Testis (tissue), 3 donors: ENCODE data around the gene CALM3. TPM values are rescaled to one million over a fixed set of nuclear protein-coding genes. Genes with fewer than 3 reads are reported as not detected.
"Not testable (repeated sequence)": the region's sequence is repeated elsewhere in the genome, so short reads cannot be mapped to it uniquely, and the experiment has no call there.

Source experiments
- DNase-seq: peaks from one replicate; pipeline ENCODE4 v3.0.0-alpha.2; 2019
- H3K27ac ChIP-seq, 2 donors: fragments of 200-600 bp; sonication (generic); one replicate each; pipeline ENCODE4 v1.5.1; 2019
- H3K27me3 ChIP-seq: fragments of 200-600 bp; sonication (generic); one replicate; pipeline ENCODE4 v1.5.1; 2019
- H3K36me3 ChIP-seq: fragments of 200-600 bp; sonication (generic); one replicate; pipeline ENCODE4 v1.5.1; 2017; ENCODE audit warnings: low read depth; ENCODE audit errors: missing control alignments
- H3K4me1 ChIP-seq: fragments of 200-600 bp; sonication (generic); one replicate; pipeline ENCODE4 v1.5.1; 2019
- H3K4me3 ChIP-seq, 2 donors: fragments of 200-600 bp; sonication (generic); one replicate each; pipeline ENCODE4 v1.5.1; 2017 to 2019
- H3K9me3 ChIP-seq: fragments of 200-600 bp; sonication (generic); one replicate; pipeline ENCODE4 v1.5.1; 2017
- POLR2A ChIP-seq: fragments of 450-650 bp; IDR thresholded peaks from one replicate; pipeline ENCODE4 v1.6.1; 2017; ENCODE audit warnings: antibody characterized with exemption, mild to moderate bottlenecking, moderate library complexity
- WGBS, 2 donors: methylation state at CpG; one replicate each; pipeline ENCODE4 v1.1.5; 2018; 5-methylcytosine and 5-hydroxymethylcytosine counted together
- intact Hi-C: fragments of 100-400 bp; cut with DNase I; formaldehyde crosslinking; loops from one replicate; pipeline ENCODE4 v1.15.1; 2023; ENCODE audit warnings: low total_unique reads
- polyA plus RNA-seq: library from polyadenylated mRNA; stranded (reverse); fragments of 350-450 nt; fragmentation: Illumina TruSeq; extraction: RNeasy Lipid Tissue Mini Kit (QIAGEN cat#74804); gene quantifications from one replicate; pipeline ENCODE4 v1.2.3, GENCODE V29; 2014; ENCODE audit warnings: low read depth, low replicate concordance; ENCODE audit not compliant: insufficient read depth
- total RNA-seq, 2 donors: library from RNA; depleted of rRNA; stranded (reverse); fragments of >200 nt; gene quantifications; one replicate each; pipeline ENCODE4 v1.2.3, GENCODE V29; 2016
- TF ChIP-seq, protein P1 (sequence below), 3 experiments: fragments of 450-650 bp in 2 of 3; fragments of 200-600 bp in 1 of 3; sonication (generic) in 1 of 3; IDR thresholded peaks; one replicate each; pipeline ENCODE4 v1.5.1; 2016 to 2019; ENCODE audit warnings: antibody characterized with exemption in 3 of 3, mild to moderate bottlenecking in 2 of 3, moderate library complexity in 1 of 3

The CALM3 gene
- total and polyA plus RNA-seq, 3 donors from 2014 or later, result 357 to 889 (median 380) TPM

DNA sequence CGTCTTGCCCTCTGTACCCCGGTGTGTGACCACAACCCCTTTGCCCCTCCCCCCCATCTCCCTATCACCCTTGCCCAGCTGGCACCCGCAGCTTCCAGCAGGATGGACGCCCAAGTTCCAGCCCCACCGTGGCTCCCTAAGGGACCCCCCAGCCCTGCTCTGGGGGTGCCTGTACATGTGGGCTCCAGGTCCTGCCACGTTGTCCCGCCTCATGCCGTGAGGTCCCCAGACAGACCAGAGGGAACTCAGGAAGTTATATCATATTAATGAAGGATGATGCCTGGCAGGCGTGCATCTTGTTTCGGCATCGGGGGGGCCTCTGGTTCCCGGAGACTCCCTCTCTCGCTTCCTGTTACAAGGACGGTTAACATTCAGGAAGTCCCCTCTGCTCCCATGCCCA, 25.3 kb downstream of the CALM3 start:
- Histone ChIP-seq H3K27me3 (no peaks in the 10 kb centered on the region), H3K9me3 (no peaks in the 10 kb centered on the region), H3K27ac (no peak overlapping the region), H3K4me3 (no peak overlapping the region), H3K4me1 (peaks cover 4% of the 10 kb centered on the region), H3K36me3 (no peaks in the 10 kb centered on the region)
- 74 to 85% methylated on average over 12 to 14 of the region's 14 CpGs for WGBS, 2 donors
- intact Hi-C loops, result no loop called here
- TF ChIP-seq, protein P1, sequence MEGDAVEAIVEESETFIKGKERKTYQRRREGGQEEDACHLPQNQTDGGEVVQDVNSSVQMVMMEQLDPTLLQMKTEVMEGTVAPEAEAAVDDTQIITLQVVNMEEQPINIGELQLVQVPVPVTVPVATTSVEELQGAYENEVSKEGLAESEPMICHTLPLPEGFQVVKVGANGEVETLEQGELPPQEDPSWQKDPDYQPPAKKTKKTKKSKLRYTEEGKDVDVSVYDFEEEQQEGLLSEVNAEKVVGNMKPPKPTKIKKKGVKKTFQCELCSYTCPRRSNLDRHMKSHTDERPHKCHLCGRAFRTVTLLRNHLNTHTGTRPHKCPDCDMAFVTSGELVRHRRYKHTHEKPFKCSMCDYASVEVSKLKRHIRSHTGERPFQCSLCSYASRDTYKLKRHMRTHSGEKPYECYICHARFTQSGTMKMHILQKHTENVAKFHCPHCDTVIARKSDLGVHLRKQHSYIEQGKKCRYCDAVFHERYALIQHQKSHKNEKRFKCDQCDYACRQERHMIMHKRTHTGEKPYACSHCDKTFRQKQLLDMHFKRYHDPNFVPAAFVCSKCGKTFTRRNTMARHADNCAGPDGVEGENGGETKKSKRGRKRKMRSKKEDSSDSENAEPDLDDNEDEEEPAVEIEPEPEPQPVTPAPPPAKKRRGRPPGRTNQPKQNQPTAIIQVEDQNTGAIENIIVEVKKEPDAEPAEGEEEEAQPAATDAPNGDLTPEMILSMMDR (IDR thresholded peaks at IDR 0.05), result no peak
- TF ChIP-seq POLR2A, result no peak
- DNase-seq, result no peak

DNA sequence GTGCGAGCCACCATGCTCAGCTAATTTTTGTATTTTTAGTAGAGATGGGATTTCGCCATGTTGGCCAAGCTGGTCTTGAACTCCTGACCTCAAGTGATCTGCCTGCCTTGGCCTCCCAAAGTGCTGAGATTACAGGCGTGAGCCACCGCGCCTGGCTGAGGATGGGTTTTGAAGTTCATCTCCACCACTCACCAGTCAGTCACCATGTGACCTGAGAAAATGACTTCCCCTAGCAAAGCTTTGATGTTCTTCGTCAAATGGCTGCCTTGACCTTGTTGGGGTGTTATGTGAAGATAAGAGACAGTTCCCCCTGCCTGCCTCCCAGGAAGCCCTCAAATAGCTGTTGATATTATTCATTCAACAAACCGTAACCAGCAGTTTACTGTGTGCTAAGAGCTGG, 27.8 kb downstream of the CALM3 start:
- H3K4me3 ChIP-seq, H3K36me3 ChIP-seq, DNase-seq, H3K4me1 ChIP-seq, intact Hi-C loops, H3K27ac ChIP-seq, H3K9me3 ChIP-seq, H3K27me3 ChIP-seq: not testable (repeated sequence)
- WGBS, 2 donors, result 87 to 89% methylated on average over 7 of the region's 7 CpGs

DNA sequence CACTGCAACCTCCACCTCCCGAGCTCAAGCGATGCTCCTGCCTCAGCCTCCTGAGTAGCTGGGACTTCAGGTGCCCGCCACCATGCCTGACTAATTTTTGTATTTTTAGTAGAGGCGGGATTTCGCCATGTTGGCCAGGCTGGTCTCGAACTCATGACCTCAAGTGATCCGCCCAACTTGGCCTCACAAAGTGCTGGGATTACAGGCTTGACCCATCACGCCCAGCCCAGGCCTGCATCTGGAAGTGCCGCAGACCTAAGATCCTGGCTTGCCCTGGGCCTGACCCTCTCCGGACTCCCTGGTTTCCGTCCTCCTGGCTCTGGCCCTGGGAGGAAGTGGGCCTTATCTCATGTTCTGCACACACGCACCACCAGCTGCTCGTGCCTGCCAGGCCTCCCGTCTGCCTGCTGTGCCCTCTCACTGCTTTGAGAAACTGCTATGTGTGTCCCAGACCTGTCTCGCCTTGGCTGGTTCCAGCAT, 28.5 kb downstream of the CALM3 start:
- WGBS, 2 donors, result 70 to 86% methylated on average over 13 to 15 of the region's 15 CpGs
- no peak for TF ChIP-seq POLR2A
- TF ChIP-seq, protein P1 (IDR thresholded peaks at IDR 0.05), result no peak
- Histone ChIP-seq H3K27me3 (no peaks in the 10 kb centered on the region), H3K27ac (no peak overlapping the region), H3K9me3 (no peaks in the 10 kb centered on the region), H3K4me3 (no peak overlapping the region), H3K36me3 (no peaks in the 10 kb centered on the region), H3K4me1 (peaks cover 7% of the 10 kb centered on the region)
- intact Hi-C loops, result no loop called here
- DNase-seq, result no peak

DNA sequence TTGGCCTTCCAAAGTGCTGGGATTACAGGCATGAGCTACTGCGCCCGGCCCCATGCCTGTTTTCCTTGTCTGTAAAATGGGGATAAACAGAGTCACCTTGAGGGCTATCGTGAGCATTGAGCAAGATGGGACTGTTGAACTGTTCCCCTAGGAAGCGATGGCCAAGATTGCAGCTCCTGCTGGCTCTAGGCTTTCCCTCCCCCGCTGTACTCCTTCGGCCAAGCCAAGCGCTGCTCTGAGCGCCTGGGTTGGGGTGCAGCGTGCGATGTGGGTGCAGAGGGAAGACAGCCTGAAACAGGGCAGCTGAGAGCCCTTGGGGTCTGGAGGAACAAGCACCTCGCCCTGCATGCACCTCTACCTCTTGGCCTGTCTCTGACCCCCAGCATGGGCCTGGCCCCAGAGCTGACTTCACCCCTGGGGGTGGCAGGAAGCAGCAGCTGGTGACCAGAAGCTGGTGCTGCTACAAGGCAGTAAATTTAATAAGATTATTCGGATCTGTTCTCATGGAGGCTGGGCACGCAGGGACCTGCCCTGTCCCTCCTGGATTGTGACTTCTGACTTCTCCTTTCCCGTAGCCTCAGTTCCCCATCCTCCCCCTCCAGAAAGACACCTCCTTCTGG, 29.6 kb downstream of the CALM3 start:
- Histone ChIP-seq H3K9me3 (no peaks in the 10 kb centered on the region), H3K27me3 (no peaks in the 10 kb centered on the region), H3K4me3 (no peak overlapping the region), H3K36me3 (no peaks in the 10 kb centered on the region), H3K27ac (no peak overlapping the region), H3K4me1 (peaks cover 7% of the 10 kb centered on the region)
- DNase-seq, result no peak
- TF ChIP-seq, protein P1 (IDR thresholded peaks at IDR 0.05), result no peak
- TF ChIP-seq POLR2A, result no peak
- WGBS, 2 donors, result 91 to 94% methylated on average over 10 to 14 of the region's 14 CpGs
- intact Hi-C loops, result no loop called here

DNA sequence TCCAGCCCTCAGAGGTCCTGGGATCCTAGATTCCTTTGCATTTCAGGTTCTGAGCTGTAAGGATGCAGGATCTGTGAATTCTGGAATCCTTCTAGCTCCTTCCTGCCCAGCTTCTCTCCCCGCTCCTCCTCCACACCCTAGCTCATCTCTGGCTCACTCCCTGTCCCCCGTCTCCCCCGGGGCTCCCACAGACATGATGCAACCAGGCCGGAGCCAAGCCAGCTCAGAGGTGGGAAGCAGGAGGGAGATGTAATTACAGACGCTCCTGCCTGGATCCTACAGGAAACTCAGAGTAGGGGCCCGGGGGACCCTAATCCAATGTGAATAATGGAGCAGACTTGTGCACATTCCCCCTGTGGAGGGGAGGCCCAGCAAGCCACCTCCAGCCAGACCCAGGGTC, 30.4 kb downstream of the CALM3 start:
- WGBS, 2 donors, result 20 to 66% methylated on average over 1 to 6 of the region's 6 CpGs
- H3K27ac ChIP-seq, result no peak overlapping the region
- no peak overlapping the region for H3K4me3 ChIP-seq
- H3K36me3 ChIP-seq, result no peaks in the 10 kb centered on the region
- intact Hi-C loops, result no loop called here
- H3K9me3 ChIP-seq, result no peaks in the 10 kb centered on the region
- TF ChIP-seq, protein P1 (IDR thresholded peaks at IDR 0.05), result no peak
- no peak for TF ChIP-seq POLR2A
- H3K27me3 ChIP-seq, result no peaks in the 10 kb centered on the region
- DNase-seq, result no peak
- peaks cover 3% of the 10 kb centered on the region for H3K4me1 ChIP-seq
